Amygdala (tissue), 56 donors: ENCODE results near the gene ATXN2.
"Not testable (repeated sequence)": the region's sequence is repeated elsewhere in the genome, so short reads cannot be mapped to it uniquely, and the experiment has no call there.

Source experiments
- DNase-seq, 56 donors: peaks; one replicate each; lab custom pipeline; 2025; lab: John Stamatoyannopoulos, UW

Gene ATXN2

DNA sequence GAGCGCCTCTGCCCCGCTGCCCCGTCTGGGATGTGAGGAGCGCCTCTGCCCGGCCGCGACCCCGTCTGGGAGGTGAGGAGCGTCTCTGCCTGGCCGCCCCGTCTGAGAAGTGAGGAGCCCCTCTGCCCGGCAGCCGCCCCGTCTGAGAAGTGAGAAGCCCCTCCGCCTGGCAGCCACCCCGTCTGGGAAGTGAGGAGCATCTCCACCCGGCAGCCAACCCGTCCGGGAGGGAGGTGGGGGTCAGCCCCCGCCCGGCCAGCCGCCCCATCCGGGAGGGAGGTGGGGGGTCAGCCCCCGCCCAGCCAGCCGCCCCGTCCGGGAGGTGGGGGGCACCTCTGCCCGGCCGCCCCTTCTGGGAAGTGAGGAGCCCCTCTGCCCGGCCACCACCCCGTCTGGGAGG lies 91.9 kb downstream of the ATXN2 start:
- DNase-seq: not testable (repeated sequence)

DNA sequence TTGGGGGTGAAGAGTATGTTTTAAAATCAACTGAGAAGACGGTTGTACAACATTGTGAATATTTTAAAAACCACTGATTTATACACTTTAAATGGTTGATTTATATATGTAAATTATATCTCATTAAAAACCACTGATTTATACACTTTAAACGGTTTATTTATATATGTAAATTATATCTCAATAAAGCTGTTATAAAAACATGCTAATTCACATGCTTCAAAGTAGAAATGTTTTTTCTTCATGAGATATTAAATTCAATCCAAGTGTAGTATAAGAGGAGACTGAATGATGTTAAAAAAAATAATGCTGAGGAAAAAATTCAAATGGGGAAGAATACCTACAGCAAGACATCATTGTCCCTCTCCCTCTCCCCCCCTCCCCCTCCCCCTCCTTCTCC lies 92.9 kb downstream of the ATXN2 start:
- no peak for DNase-seq

DNA sequence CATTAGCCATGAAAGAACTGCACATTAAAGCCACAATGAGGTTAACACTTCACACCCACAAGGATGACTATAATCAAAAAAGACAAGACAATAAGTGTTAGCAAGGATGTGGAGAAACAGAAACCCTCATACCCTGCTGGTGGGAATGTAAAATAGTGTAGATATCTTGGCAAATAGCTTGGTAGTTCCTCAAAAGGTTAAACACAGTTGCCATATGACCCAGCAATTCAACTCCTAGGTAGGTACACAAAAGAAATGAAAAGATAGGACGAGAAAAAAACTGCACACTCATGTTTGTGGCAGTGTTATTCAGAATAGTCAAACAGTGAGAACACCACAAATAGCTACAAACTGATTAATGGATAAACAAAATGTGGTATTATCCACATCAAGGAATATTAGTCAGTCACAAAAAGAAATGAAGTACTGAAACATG lies 93.5 kb downstream of the ATXN2 start:
- no peak for DNase-seq

GRCh38 chr12:111503116-111503515 lies 96.0 kb downstream of the ATXN2 start:
- DNase-seq: peak in 2 of 56 donors; percentile 4 to 9

DNA sequence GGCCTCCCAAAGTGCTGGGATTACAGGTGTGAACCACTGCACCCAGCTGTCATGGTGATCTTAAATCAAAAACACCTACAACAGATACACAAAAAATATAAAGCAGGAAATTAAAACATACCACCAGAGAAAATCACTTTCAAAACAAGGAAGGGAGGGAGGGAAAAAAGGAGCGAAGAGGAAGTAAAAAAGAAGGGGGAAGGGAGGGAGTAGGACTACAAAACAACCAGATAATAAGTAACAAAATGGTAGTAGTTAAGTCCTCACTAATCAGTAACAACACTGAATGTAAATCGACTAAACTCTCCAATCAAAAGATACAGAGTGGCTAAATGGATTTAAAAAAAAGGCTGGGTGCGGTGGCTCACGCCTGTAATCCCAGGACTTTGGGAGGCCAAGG lies 104.4 kb downstream of the ATXN2 start:
- DNase-seq: no peak

DNA sequence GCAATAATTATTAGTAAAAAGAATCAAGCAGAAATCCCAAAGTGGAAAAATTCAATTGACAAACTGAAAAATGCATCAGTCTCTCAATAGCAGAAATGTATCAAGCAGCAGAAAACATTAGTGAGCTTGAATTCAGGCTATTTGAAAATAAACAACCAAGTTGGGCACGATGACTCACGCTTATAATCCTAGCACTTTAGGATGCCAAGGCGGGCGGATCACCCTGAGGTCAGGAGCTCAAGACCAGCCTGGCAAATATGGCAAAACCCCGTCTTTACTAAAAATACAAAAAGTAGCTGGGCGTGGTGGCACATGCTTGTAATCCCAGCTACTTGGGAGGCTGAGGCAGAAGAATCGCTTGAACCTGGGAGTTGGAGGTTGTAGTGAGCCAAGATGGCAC lies 106.1 kb downstream of the ATXN2 start:
- not testable (repeated sequence) for DNase-seq

DNA sequence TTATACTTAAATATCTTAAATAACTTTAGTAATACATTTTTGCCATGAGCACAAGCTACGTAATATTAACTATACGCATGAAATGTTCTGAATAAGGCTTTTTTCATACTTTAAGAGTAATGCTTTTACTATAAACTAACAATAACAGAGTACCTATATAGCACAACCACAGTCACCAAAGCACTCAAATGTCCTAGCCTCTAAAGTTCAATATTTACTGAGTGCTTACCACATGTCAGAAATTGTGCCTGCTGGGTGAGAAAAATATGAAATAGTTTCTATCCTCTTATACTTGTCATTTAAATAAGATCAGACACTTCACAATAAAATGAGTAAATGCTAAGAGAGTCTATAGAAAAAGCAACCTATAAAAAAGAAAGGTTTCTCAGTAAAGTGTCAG lies 110.3 kb downstream of the ATXN2 start:
- DNase-seq: no peak

- DNase-seq: no peak
Observed at GRCh38 chr12:111488271-111488670, 110.8 kb downstream of the ATXN2 start.

DNA sequence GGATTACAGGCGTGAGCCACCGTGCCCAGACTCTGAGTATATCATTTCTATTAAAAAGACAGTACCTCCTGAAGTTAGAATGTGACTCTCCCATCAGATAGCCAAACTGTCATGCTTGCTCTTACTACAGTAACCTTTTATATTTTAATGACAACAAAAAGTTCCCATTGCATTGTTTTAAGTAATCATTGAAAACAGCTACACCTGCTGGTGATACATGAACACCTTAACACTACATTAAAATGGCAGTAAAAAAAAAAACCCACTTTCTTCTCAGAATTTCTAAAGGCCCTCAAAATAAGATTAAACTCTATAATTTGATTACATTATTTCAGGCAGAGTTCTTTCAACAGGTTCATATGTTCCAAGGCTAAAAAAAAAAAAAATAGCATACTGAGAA lies 116.7 kb downstream of the ATXN2 start:
- DNase-seq: no peak

DNA sequence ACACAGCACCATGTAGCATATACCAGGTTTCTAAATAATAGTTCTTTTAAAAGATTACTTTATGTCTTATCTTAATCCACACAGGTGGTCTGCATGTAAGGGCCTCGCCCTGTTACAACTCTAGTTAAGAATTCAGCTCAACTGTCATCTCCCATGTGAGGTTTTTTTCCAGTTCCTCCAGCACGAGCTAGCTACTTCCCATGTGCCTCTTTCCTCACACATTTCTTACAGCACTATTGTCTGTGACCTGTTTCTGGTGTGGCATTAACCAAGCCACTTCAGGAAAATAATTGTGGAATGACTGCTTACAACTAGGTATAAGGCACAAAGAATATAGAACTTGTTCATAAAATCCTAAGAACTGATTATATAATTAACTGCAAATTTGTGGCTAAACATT lies 127.9 kb downstream of the ATXN2 start:
- DNase-seq: no peak

- no peak for DNase-seq
Observed at GRCh38 chr12:111469401-111469800, 129.7 kb downstream of the ATXN2 start.

- no peak for DNase-seq
Observed at GRCh38 chr12:111467857-111468241, 131.3 kb downstream of the ATXN2 start.

GRCh38 chr12:111467092-111467856 lies 131.8 kb downstream of the ATXN2 start:
- no peak for DNase-seq

DNA sequence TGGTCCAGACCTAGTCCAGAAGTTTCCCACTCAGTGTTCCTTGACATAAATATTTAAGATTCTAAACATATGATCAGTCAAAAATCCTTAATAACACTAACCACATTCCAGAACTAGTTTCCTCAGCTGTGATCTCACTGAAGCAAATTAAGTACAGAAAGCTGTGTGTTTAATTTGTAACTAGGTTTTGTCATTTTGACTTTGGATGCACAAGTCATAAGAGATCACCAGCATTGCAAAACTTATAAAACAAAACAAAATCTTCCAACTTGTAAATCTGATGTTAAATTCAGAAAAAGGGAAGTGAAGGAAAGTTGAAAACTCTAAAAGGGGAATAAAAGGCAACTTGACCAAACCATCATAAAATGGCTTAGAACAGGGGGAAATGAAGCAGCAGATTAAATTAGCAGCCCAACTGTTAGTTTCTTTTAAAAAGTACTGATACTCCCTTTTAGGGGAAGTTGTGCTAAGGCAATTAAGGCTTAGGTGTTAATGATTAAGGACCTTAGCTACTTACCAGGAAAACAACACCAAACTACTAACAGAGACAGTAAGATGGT lies 136.8 kb downstream of the ATXN2 start:
- DNase-seq: no peak

DNA sequence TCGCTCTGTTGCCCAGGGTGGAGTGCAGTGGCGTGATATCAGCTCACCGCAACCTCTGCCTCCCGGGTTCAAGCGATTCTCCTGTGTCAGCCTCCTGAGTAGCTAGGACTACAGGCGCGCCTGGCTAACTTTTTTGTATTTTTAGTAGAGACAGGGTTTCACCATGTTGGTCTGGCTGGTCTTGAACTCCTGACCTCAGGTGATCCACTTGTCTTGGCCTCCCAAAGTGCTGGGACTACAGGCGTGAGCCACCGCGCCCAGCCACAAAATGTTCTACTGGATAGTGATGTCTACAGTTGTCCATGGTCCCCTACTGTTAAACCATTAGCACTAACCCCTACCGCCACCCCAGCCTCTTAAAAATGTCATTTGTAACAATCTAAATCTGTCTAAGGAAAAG lies 139.0 kb downstream of the ATXN2 start:
- not testable (repeated sequence) for DNase-seq

DNA sequence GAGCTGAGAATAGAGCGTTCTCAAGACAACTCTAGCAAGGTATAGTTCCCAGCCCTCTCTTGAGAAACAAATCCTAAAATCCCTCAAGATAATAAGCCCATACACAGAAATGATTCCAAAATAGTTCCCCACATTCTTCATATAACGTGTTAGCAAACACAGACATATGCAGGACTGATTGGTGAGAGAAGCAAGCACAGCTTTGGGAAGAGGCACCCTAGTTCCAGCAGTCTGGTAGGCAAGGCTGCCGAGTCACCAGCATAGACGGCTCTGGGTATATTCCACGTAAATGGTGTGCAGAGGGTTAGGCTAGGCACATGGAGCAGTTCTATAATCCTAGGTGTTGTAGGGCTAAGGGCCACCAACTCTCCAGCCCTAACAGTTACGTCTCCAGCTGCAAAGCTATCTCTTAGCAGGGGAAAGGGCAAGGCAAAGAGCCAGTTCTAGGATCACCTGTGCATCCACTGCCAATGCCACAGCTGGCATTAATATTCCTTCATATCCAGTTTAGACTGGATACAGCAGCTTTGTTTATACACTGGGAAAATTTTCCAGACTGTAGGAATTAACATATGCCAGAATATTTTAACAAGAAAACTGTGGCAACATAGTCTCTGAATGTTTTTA lies 140.5 kb downstream of the ATXN2 start:
- DNase-seq: no peak

- no peak for DNase-seq
Observed at GRCh38 chr12:111457577-111457976, 141.5 kb downstream of the ATXN2 start.

GRCh38 chr12:111457071-111457470 lies 142.0 kb downstream of the ATXN2 start:
- DNase-seq: no peak

GRCh38 chr12:111455448-111456320 lies 143.4 kb downstream of the ATXN2 start:
- DNase-seq: no peak

- no peak for DNase-seq
Observed at GRCh38 chr12:111454716-111455447, 144.2 kb downstream of the ATXN2 start.
